Calu3 (cell line): ENCODE data around the gene TMEM229B. TPM values are rescaled to one million over a fixed set of nuclear protein-coding genes. Genes with fewer than 3 reads are reported as not detected.

Source experiments
- BruUV-seq: library from RNA; stranded (reverse); fragments of 400-500 nt; replicated peaks from 2 replicates; lab custom pipeline; 2021; lab: Mats Ljungman, UMichigan
- CTCF ChIA-PET: fragments of 300-600 bp; sonication (Branson Sonifier 250); formaldehyde crosslinking; loops from one replicate; lab custom pipeline; 2022; ENCODE audit warnings: antibody characterized with exemption; lab: Charles Lee
- DNase-seq: peaks from one replicate; pipeline ENCODE4 v3.0.0; 2022
- H3K27ac Mint-ChIP-seq: one replicate; pipeline ENCODE4 v1.8.0; 2022; ENCODE audit warnings: mixed read lengths; ENCODE audit not compliant: unreplicated experiment
- H3K27me3 Mint-ChIP-seq: one replicate; pipeline ENCODE4 v1.8.0; 2022; ENCODE audit warnings: mixed read lengths; ENCODE audit not compliant: unreplicated experiment
- H3K36me3 Mint-ChIP-seq: one replicate; pipeline ENCODE4 v1.8.0; 2022; ENCODE audit warnings: mild to moderate bottlenecking, moderate library complexity, mixed read lengths; ENCODE audit not compliant: insufficient read depth, unreplicated experiment
- H3K4me1 Mint-ChIP-seq: one replicate; pipeline ENCODE4 v1.8.0; 2022; ENCODE audit warnings: mild to moderate bottlenecking, low read depth, mixed read lengths; ENCODE audit not compliant: unreplicated experiment
- H3K4me3 Mint-ChIP-seq: one replicate; pipeline ENCODE4 v1.8.0; 2022; ENCODE audit warnings: mild to moderate bottlenecking, low read depth, moderate library complexity, mixed read lengths; ENCODE audit not compliant: unreplicated experiment
- H3K9me3 Mint-ChIP-seq: one replicate; pipeline ENCODE4 v1.8.0; 2022; ENCODE audit warnings: low read depth, mixed read lengths; ENCODE audit not compliant: unreplicated experiment
- intact Hi-C: fragments of 100-400 bp; cut with micrococcal nuclease; formaldehyde crosslinking; loops from one replicate; pipeline ENCODE4 v1.10.0; 2022; ENCODE audit not compliant: unreplicated experiment
- total RNA-seq: library from RNA; stranded (reverse); gene quantifications from 2 replicates; pipeline ENCODE4 v1.2.3, GENCODE V29; 2022
- TF ChIP-seq, protein P1 (sequence below): fragments of 200-600 bp; IDR thresholded peaks from one replicate; pipeline ENCODE4 v1.8.0; 2022; ENCODE audit warnings: antibody characterized with exemption; ENCODE audit not compliant: unreplicated experiment

The TMEM229B gene
- total RNA-seq, 1 experiment from 2014 or later = 0.76 TPM

DNA sequence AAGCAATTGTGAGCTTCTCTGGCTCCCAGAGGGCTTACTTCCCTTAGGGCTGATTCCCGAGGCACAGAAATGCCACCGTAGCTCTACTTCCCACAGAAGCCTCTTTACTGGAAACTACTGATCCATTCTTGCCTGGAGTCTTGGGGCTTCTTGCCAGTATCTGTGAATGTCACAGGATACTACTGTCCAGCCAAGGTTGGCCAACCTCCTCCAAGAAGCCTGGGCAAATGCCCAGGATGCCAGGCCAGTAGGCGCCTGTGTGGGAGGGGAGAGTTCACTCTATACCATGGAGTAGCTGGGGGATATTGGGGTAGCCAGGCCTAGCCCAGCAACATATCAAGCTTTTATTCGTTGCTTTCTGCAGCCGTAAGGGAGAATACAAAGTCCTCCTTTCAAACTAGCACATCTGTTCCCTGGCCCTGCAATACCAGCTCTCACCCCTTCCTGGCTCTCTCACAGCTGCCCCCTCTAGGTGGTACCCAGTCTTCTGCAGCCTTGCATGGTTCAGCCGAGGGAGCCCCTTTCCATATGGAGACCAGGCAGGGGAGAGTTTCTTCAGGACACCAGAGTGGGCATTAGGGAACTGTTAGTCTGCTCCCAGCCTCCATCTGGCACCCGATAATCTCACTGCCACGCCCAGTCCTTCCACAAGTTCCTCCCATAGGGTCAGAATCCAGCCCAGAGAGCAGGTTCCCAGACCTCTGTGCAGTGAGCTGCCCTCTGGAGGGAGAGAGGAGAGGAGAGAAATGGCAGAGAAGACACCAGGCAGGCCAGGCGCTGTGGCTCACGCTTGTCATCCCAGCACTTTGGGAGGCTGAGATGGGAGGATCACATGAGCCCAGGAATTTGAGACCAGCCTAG lies 52.3 kb downstream of the TMEM229B start:
- no peaks in the 10 kb centered on the region for H3K36me3 Mint-ChIP-seq
- no TSS peak for BruUV-seq
- TF ChIP-seq, protein P1, sequence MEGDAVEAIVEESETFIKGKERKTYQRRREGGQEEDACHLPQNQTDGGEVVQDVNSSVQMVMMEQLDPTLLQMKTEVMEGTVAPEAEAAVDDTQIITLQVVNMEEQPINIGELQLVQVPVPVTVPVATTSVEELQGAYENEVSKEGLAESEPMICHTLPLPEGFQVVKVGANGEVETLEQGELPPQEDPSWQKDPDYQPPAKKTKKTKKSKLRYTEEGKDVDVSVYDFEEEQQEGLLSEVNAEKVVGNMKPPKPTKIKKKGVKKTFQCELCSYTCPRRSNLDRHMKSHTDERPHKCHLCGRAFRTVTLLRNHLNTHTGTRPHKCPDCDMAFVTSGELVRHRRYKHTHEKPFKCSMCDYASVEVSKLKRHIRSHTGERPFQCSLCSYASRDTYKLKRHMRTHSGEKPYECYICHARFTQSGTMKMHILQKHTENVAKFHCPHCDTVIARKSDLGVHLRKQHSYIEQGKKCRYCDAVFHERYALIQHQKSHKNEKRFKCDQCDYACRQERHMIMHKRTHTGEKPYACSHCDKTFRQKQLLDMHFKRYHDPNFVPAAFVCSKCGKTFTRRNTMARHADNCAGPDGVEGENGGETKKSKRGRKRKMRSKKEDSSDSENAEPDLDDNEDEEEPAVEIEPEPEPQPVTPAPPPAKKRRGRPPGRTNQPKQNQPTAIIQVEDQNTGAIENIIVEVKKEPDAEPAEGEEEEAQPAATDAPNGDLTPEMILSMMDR = no peak
- H3K4me1 Mint-ChIP-seq = peaks cover 19% of the 10 kb centered on the region
- no peak overlapping the region for H3K4me3 Mint-ChIP-seq
- H3K27me3 Mint-ChIP-seq = peaks cover 53% of the 10 kb centered on the region
- no peak overlapping the region for H3K27ac Mint-ChIP-seq
- no peak for DNase-seq
- CTCF ChIA-PET = interaction anchor here (0.6 kb wide), 1 partner anchor 39 kb away, joined by 4 read pairs; no protein-coding TSS in a partner anchor
- no peaks in the 10 kb centered on the region for H3K9me3 Mint-ChIP-seq
- intact Hi-C loops = loop anchor here (10.0 kb wide), 1 partner anchor 269 kb away; the partner anchor contains the start of gene RDH12

DNA sequence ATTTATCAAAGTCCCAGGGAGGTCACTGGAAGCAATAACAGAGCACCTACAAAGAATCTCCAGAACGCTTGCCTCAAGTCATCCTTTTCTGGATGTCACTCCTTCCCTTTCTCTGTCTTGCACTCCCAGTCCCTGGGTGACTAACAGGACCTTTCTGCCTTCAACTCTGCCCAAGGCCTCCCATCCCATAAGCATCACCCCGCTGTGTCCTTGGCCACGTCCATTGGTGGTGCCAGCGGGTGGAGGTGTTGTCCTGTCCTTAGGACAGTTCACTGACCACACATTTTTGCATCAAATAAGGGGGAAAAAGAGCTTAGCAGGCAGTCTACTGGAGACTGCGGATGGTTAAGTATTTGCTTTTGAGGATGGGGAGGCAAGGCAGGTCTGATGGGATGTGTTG lies 52.9 kb downstream of the TMEM229B start:
- Mint-ChIP-seq H3K27me3 (peaks cover 53% of the 10 kb centered on the region), H3K36me3 (no peaks in the 10 kb centered on the region), H3K4me3 (no peak overlapping the region), H3K9me3 (no peaks in the 10 kb centered on the region), H3K4me1 (peaks cover 14% of the 10 kb centered on the region), H3K27ac (no peak overlapping the region)
- CTCF ChIA-PET = interaction anchor here (0.6 kb wide), 1 partner anchor 39 kb away, joined by 4 read pairs; no protein-coding TSS in a partner anchor
- DNase-seq = no peak
- intact Hi-C loops = loop anchor here (10.0 kb wide), 1 partner anchor 269 kb away; the partner anchor contains the start of gene RDH12
- no TSS peak for BruUV-seq
- TF ChIP-seq, protein P1 = no peak

DNA sequence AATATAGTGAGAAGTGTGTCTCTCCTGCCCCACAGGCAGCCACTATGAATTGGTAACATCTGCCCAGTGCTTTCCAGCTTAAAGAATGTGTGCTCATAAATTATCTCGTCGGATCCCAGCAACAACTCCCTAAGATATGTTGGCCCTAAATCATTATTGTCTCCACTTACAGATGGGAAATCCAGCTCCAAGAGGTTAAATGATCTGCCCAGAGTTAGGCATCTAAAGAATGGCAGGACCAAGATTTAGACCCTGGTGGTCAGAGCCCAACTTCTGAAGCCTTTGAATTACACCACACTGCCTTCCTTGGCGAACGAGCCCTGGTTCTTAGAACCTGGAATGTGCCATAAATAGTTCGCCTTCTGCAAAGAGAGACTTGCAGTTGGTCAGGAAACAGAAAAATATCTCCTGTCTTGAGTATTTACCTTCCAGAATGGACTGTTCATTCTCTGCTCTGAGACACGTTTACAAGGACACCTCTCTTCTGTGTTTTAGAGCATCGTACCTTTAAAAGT lies 56.4 kb downstream of the TMEM229B start:
- Mint-ChIP-seq H3K27me3 (peaks cover 45% of the 10 kb centered on the region), H3K9me3 (no peaks in the 10 kb centered on the region), H3K4me1 (peaks cover 12% of the 10 kb centered on the region), H3K4me3 (no peak overlapping the region), H3K36me3 (no peaks in the 10 kb centered on the region), H3K27ac (no peak overlapping the region)
- CTCF ChIA-PET = interaction anchor here (1.0 kb wide), 1 partner anchor 9 kb away, joined by 3 read pairs; no protein-coding TSS in a partner anchor
- intact Hi-C loops = loop anchor here (10.0 kb wide), 1 partner anchor 273 kb away; the partner anchor contains the start of gene RDH12
- no TSS peak for BruUV-seq
- DNase-seq = no peak
- TF ChIP-seq, protein P1 = no peak

DNA sequence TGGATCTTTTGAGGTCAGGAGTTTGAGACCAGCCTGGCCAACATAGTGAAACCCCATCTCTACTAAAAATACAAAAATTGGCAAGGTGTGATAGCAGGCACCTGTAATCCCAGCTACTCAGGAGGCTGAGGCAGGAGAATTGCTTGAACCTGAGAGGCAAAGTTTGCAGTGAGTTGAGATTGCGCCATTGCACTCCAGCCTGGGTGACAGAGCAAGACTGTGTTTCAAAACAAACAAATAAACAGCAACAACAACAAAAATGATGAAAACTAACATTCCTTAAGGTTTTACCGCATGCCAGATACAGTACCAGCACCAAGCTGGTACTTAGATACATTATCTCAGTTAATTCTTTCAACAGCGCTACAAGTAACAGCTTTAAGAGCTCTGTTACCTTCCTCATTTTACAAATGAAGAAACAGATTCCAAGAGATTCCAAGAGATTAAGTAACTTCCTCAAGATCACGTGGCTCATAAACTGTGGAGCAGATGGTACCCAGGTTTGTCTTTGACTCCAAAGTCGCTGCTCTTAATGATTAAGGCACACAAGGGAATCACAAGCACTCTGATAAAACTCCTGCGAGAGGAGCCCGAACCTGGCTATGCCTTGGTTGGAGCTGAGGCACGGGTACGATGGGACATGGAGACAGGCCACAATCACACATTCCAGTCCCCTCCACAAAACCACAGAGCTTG lies 58.9 kb downstream of the TMEM229B start:
- TF ChIP-seq, protein P1 = no peak
- no peaks in the 10 kb centered on the region for H3K9me3 Mint-ChIP-seq
- intact Hi-C loops = loop anchor here (5.0 to 10.0 kb wide), 2 partner anchors 98 to 275 kb away; partner anchors contain the start of gene RDH12
- H3K27ac Mint-ChIP-seq = no peak overlapping the region
- CTCF ChIA-PET = interaction anchor here (0.6 to 5.1 kb wide), 6 partner anchors 14 to 872 kb away, joined by 3 to 64 read pairs (median 4); no protein-coding TSS in a partner anchor
- no TSS peak for BruUV-seq
- H3K4me1 Mint-ChIP-seq = peaks cover 12% of the 10 kb centered on the region
- H3K36me3 Mint-ChIP-seq = no peaks in the 10 kb centered on the region
- no peak overlapping the region for H3K4me3 Mint-ChIP-seq
- no peak for DNase-seq
- H3K27me3 Mint-ChIP-seq = peaks cover 36% of the 10 kb centered on the region
